Fibroblast of the aortic adventitia (primary cell): ENCODE data around the gene SIAE. TPM values are rescaled to one million over a fixed set of nuclear protein-coding genes. Genes with fewer than 3 reads are reported as not detected.

Experiments
- DNase-seq: peaks from one replicate; pipeline ENCODE4 v3.0.0-alpha.2; 2010; ENCODE audit warnings: low read depth
- H3K4me3 ChIP-seq: 2 replicates; pipeline ENCODE4 v1.5.1; 2011; ENCODE audit warnings: low read depth, mild to moderate bottlenecking, control low read depth, low read length, moderate library complexity
- CTCF ChIP-seq: IDR thresholded peaks from 2 replicates; pipeline ENCODE4 v1.5.1; 2011; ENCODE audit warnings: mild to moderate bottlenecking, low read length, control low read depth, inconsistent platforms; ENCODE audit not compliant: insufficient read depth
- total RNA-seq: library from RNA; depleted of rRNA; stranded (reverse); fragments of >200 nt; gene quantifications from 2 replicates; pipeline ENCODE4 v1.2.3, GENCODE V29; 2012; ENCODE audit warnings: low replicate concordance

Gene SIAE
- total RNA-seq, 1 donor, result 15.1 TPM

DNA sequence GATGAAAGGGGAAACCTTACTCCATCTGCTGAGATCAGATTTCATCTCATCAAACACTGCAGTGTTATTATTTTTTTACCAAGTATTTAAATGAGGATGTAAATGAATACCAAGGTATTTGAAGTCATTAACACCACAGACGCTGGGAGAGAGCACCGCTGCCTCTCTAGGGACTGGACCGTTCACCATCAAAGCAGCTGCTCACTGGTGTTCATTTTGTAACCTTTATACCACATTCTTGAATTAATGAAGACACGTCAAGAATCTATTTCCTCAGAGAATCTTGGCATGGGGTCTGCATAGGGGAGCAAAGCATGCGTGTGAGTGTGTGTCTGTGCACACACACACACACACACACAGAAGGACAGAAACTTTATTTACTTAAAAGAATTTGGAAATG lies 15.6 kb downstream of the SIAE start:
- TF ChIP-seq CTCF, result no peak
- no peak for DNase-seq
- no peak overlapping the region for H3K4me3 ChIP-seq

GRCh38 chr11:124656774-124657630 lies 16.5 kb downstream of the SIAE start:
- no peak for DNase-seq
- TF ChIP-seq CTCF, result no peak
- no peak overlapping the region for H3K4me3 ChIP-seq

- TF ChIP-seq CTCF, result no peak
- DNase-seq, result no peak
- no peak overlapping the region for H3K4me3 ChIP-seq
Measured at GRCh38 chr11:124648610-124649009, 24.9 kb downstream of the SIAE start.

DNA sequence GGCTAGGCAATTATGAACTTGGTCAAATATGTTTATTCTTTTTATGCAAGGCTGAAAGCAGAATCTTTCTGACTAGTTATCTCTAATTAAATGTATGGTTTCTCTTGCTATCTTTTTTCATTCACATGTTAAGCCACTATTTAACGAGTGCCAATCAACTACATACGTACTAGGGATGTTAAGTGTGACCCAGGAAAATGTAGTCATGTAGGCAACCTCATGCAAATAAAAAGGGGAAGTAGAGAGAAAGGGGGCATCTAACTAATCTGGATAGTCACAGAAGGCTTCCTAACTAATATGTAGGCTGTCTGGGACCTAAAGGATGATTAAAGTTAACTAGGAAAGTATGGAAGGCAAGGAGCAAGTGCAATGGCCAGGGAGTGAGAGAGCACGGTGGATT lies 27.4 kb downstream of the SIAE start:
- H3K4me3 ChIP-seq, result no peak overlapping the region
- TF ChIP-seq CTCF, result no peak
- DNase-seq, result no peak

DNA sequence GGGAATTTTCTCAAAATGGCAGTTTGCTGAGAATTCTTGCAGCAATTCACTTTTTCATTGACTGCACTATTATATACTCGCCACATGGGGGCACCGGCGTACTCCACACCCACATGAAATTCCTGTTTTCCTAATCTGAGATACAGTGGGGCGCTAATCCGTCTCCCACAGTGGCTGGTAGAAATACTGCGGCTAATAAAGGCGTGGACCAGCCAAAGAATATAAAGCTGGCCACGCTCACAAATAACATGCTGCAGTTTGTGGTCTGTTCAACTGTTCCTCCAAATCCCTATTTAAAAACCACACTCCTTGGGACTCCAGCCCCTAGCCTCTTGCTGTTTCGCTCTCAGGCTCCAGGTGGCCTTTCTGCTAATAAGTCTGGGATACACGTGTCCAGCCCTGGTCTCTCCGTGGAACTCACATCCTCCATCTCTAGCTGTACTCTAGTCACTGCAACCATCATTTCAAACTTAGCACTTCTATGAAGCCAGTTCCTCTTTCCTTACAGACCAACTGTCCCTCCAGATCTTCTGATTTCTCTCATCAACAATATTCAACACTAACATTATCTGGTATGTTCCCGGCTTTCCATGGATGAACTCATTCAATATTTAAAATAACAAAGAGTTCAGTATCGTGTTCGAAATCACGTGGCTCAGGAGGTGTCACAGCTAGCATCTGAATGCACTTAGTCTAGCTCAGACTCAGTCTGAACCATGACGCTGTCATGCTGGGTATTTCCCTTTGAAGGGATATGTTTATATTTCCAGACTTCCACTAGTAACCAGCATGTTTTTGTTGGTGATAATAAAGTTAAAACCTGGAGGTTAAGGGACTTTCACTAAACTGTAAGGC lies 28.9 kb downstream of the SIAE start:
- DNase-seq, result peak; percentile 85
- peak overlapping the region; percentile 42 for H3K4me3 ChIP-seq
- TF ChIP-seq CTCF, result peak; percentile 73

DNA sequence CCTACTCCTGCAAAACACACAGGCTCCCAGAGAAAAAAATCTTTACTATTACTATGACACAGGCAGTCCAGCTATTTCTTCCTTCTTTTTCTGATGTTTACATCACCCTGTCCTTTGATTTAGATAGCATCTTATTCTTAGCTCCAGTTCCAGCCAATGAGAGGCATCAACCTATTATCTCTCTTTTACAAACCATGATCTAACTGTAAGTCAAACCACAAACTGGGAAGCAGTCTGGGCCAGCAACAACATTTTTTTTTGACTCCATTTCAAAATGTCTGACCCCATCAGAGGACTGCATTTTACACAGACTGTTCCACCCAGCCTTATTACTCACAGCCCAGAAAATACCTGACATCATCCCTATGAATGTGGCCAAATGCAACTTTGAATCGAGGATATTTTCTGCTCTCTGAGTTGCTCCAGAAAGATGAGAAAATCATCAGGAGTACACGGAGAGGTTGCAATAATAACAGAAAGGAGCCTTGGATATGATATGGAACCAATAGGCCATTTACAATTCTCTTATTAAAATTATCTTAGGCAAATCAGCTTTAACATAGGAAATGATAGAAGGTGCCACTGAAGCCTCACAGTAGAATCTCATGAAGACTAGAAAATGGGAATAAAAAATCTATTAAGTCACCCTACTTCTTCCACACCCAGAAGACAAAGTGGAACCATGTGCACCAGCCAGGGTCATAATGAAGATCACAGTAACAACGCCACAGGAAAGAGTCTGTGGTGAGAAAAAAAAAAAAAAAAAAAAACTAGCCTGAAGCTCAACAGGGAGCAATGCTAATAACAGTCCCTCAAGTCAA lies 29.7 kb downstream of the SIAE start:
- peak; percentile 99 for DNase-seq
- TF ChIP-seq CTCF, result no peak
- H3K4me3 ChIP-seq, result peak overlapping the region; percentile 29
